AG04450 (cell line): ENCODE data around the gene IMPACT. TPM values are rescaled to one million over a fixed set of nuclear protein-coding genes. Genes with fewer than 3 reads are reported as not detected.

Experiments used
- CTCF ChIA-PET: fragments of 300-600, 350-600 bp; formaldehyde crosslinking; extraction: SDS; loops from one replicate; lab custom pipeline; 2022; ENCODE audit warnings: antibody characterized with exemption, inconsistent platforms; lab: Charles Lee
- POLR2A ChIA-PET: fragments of 350-600 bp; formaldehyde crosslinking; extraction: SDS; loops from one replicate; lab custom pipeline; 2021; ENCODE audit warnings: antibody characterized with exemption, inconsistent platforms; lab: Yijun Ruan, JAX
- DNase-seq: peaks from one replicate; pipeline ENCODE4 v3.0.0-alpha.2; 2011; ENCODE audit warnings: low read depth, low spot score
- H3K27ac ChIP-seq: one replicate; pipeline ENCODE4 v1.5.1; 2012; ENCODE audit warnings: low read depth, low read length, control low read depth
- H3K27me3 ChIP-seq: one replicate; pipeline ENCODE4 v1.6.0; 2012; ENCODE audit warnings: low read length; ENCODE audit not compliant: control insufficient read depth, insufficient read depth
- H3K4me3 ChIP-seq: 2 replicates; pipeline ENCODE4 v1.5.1; 2011; ENCODE audit warnings: mild to moderate bottlenecking, low read depth, low read length, control low read depth
- H3K9me3 ChIP-seq: 2 replicates; pipeline ENCODE4 v1.5.1; 2012; ENCODE audit warnings: low read length; ENCODE audit not compliant: control insufficient read depth, insufficient read depth
- polyA plus RNA-seq: library from polyadenylated mRNA; depleted of rRNA; stranded (reverse); fragments of >200 nt; gene quantifications from 2 replicates; pipeline ENCODE4 v1.2.3, GENCODE V29; 2011
- TF ChIP-seq, protein P1 (sequence below): IDR thresholded peaks from 2 replicates; pipeline ENCODE4 v1.5.1; 2011; ENCODE audit warnings: low read depth, low read length, control low read depth, inconsistent platforms

The IMPACT gene
- polyA plus RNA-seq, 1 experiment: 31.7 TPM

DNA sequence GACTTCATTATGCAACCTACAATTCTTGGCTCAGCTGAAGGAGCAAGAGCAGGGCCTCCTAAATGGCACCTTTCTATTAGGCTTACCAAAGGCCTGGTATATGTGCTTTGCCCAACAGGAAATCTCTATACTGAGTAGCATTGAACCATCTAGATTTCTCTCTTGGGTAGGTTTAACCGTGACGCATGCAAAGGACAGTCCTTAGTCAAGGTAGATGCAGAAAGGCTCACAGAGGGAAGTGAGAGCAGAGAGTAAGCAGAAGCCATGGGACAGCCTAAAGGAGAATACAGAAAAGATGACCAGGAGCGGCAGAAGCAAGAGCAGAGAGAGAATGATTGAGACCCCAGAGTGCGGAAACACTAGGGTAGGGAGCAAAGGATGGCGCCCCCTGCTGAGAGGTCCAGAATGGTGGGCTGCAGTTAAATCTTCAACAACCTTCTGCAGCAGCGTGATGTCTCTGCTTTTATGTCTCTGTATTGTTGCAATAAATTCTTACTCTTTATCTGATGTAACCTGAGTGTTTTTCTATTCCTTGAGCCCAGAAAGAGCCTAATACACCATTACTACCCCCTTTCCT, 24.2 kb upstream of the IMPACT start:
- H3K27ac ChIP-seq: no peak overlapping the region
- no peaks in the 10 kb centered on the region for H3K9me3 ChIP-seq
- no peak for DNase-seq
- ChIA-PET POLR2A (no interaction called here), CTCF (no interaction called here)
- no peak overlapping the region for H3K4me3 ChIP-seq
- peaks cover 11% of the 10 kb centered on the region for H3K27me3 ChIP-seq
- TF ChIP-seq, protein P1, sequence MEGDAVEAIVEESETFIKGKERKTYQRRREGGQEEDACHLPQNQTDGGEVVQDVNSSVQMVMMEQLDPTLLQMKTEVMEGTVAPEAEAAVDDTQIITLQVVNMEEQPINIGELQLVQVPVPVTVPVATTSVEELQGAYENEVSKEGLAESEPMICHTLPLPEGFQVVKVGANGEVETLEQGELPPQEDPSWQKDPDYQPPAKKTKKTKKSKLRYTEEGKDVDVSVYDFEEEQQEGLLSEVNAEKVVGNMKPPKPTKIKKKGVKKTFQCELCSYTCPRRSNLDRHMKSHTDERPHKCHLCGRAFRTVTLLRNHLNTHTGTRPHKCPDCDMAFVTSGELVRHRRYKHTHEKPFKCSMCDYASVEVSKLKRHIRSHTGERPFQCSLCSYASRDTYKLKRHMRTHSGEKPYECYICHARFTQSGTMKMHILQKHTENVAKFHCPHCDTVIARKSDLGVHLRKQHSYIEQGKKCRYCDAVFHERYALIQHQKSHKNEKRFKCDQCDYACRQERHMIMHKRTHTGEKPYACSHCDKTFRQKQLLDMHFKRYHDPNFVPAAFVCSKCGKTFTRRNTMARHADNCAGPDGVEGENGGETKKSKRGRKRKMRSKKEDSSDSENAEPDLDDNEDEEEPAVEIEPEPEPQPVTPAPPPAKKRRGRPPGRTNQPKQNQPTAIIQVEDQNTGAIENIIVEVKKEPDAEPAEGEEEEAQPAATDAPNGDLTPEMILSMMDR: peak; percentile 26; the same call in 1 of the 2 replicates

- Histone ChIP-seq H3K27ac (no peak overlapping the region), H3K4me3 (no peak overlapping the region), H3K9me3 (no peaks in the 10 kb centered on the region), H3K27me3 (peaks cover 11% of the 10 kb centered on the region)
- DNase-seq: no peak
- TF ChIP-seq, protein P1: no peak
- POLR2A ChIA-PET: interaction anchor here (0.6 kb wide), 1 partner anchor 694 kb away, joined by 5 read pairs; no protein-coding TSS in a partner anchor
- CTCF ChIA-PET: interaction anchor here (0.6 to 0.9 kb wide), 2 partner anchors 31 to 102 kb away, joined by 3 to 4 read pairs; no protein-coding TSS in a partner anchor
These were observed 23.4 kb upstream of the IMPACT start for GRCh38 chr18:24403076-24403475.

- DNase-seq: no peak
- Histone ChIP-seq H3K4me3 (no peak overlapping the region), H3K27me3 (peaks cover 16% of the 10 kb centered on the region), H3K9me3 (no peaks in the 10 kb centered on the region), H3K27ac (no peak overlapping the region)
- TF ChIP-seq, protein P1: no peak
- CTCF ChIA-PET: no interaction called here
- POLR2A ChIA-PET: no interaction called here
These were observed 21.9 kb upstream of the IMPACT start for GRCh38 chr18:24404591-24404990.

DNA sequence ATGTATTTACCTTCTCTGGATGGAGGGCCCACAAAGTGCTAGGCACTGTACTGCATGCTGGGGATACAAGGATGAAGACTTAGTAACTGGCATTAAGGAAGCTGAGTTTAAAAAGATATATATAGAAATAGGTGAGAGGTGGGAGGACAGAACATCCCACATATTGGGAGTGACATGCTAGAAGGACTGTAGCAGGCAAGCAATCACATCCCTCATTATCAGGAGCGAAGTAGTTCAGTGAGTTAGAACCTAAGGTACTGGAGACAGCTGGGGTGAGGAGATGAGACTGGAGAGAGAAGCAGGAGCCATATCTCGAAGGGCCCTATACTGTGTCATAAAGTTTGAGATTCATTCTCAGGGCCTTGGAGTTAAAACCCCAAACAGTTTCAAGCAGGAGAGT, 18.0 kb upstream of the IMPACT start:
- CTCF ChIA-PET: no interaction called here
- Histone ChIP-seq H3K9me3 (no peaks in the 10 kb centered on the region), H3K27ac (no peak overlapping the region), H3K4me3 (no peak overlapping the region), H3K27me3 (peaks cover 24% of the 10 kb centered on the region)
- no peak for DNase-seq
- POLR2A ChIA-PET: no interaction called here
- TF ChIP-seq, protein P1: no peak

- peaks cover 26% of the 10 kb centered on the region for H3K27me3 ChIP-seq
- ChIA-PET POLR2A (no interaction called here), CTCF (interaction anchor here (0.6 to 4.2 kb wide), 5 partner anchors 44 to 237 kb away, joined by 3 to 51 read pairs (median 4); no protein-coding TSS in a partner anchor)
- TF ChIP-seq, protein P1: peak; percentile 53
- no peak overlapping the region for H3K4me3 ChIP-seq
- no peaks in the 10 kb centered on the region for H3K9me3 ChIP-seq
- DNase-seq: no peak
- H3K27ac ChIP-seq: no peak overlapping the region
These were observed 13.3 kb upstream of the IMPACT start for GRCh38 chr18:24413148-24413547.
